Measurements from ENCODE around the gene ADRB2. TPM values are rescaled to one million over a fixed set of nuclear protein-coding genes. Genes with fewer than 3 reads are reported as not detected.

The ADRB2 gene
- total RNA-seq, 1 experiment from 2014 or later, result 0.26 TPM

DNA sequence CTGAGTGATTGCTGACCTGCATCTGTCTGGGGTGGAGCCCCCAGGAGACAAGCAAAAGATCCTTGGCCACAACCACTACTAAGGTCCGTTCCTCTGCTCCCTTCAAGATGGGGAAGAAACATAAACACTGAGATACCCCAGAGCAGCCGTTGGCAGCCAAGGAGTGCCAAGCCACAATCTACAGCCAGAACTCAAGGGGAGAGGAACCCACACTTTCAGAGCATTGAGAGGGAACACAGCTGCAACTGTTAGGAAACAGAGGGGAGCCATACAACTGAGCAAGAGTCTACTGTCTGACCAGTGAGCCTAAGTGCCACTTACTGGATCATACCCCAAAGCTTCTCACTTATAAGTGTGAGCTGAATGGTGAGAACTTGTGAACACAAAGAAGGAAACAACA is 44.6 kb upstream of the ADRB2 start:
- Histone ChIP-seq H2BK20ac (ENCODE audit: low read depth, low read length, poor library complexity, severe bottlenecking) (no peak overlapping the region), H3K4ac (ENCODE audit: low read depth, low read length) (no peak overlapping the region), H2BK120ac (ENCODE audit: low read depth, low read length, poor library complexity, severe bottlenecking) (no peak overlapping the region), H3K9ac (ENCODE audit: extremely low read depth, insufficient read length, low read length) (no peak overlapping the region), H3K79me2 (ENCODE audit: insufficient read depth, low read length) (no peaks in the 10 kb centered on the region), H2AK5ac (ENCODE audit: insufficient read length, low read length) (no peak overlapping the region), H3K79me1 (ENCODE audit: insufficient read depth, low read depth, low read length, poor library complexity, severe bottlenecking) (no peaks in the 10 kb centered on the region), H2AFZ (ENCODE audit: low read length) (no peak overlapping the region), H3K14ac (ENCODE audit: insufficient read depth, low read length) (no peak overlapping the region), H3K4me2 (ENCODE audit: insufficient read depth, insufficient read length, low read length) (no peak overlapping the region), H4K8ac (replicated peaks; ENCODE audit: insufficient read length, low read depth, low read length) (no peak overlapping the region), H2BK12ac (ENCODE audit: insufficient read length, low read depth, low read length) (no peak overlapping the region), H4K91ac (ENCODE audit: insufficient read length, low read depth, low read length) (no peak overlapping the region), H3K4me1 (ENCODE audit: insufficient read depth, low read length) (no peaks in the 10 kb centered on the region), H2BK5ac (ENCODE audit: insufficient read length, low read length) (no peak overlapping the region), H4K5ac (ENCODE audit: insufficient read length, low read depth, low read length) (no peak overlapping the region), H3K56ac (ENCODE audit: insufficient read length, low read depth, low read length) (no peak overlapping the region), H3K27ac (ENCODE audit: insufficient read length, low read depth, low read length) (no peak overlapping the region), H3K23me2 (ENCODE audit: insufficient read length, low read depth, low read length, poor library complexity, severe bottlenecking) (no peaks in the 10 kb centered on the region), H3K27me3 (ENCODE audit: insufficient read depth, low read length) (no peaks in the 10 kb centered on the region), H4K20me1 (ENCODE audit: control insufficient read depth, insufficient read depth, insufficient read length) (no peaks in the 10 kb centered on the region), H2BK15ac (ENCODE audit: low read depth, low read length) (no peak overlapping the region), H3K9me3 (ENCODE audit: control insufficient read depth, low read depth, low read length) (no peaks in the 10 kb centered on the region), H3T11ph (ENCODE audit: low read length) (no peak overlapping the region), H3K23ac (ENCODE audit: insufficient read length, low read depth, low read length) (no peak overlapping the region), H3K18ac (ENCODE audit: insufficient read length, low read depth, low read length) (no peak overlapping the region)
- Mint-ChIP-seq H3K36me3 (ENCODE audit: insufficient read depth in 1 of 3, low read depth in 3 of 3) (no peaks in the 10 kb centered on the region), H3K9me3 (no peaks in the 10 kb centered on the region), H3K27ac (0 out of 7 replicates have a peak overlapping the region, but pooled peaks of 1 of the 3 experiments have one; percentile 20), H3K4me1 (no peaks in the 10 kb centered on the region), H3K4me3 (no peak overlapping the region; a peak in 1 of 5 replicates), H3K27me3 (ENCODE audit: low read depth) (no peaks in the 10 kb centered on the region; the same call in 1 of the 2 replicates)
- WGBS (ENCODE audit: extremely low coverage, insufficient read length, low lambda C conversion rate), result no CpG with 5 or more reads among the region's 2 CpGs
- no peak for DNase-seq
- TF ChIP-seq, protein P1, sequence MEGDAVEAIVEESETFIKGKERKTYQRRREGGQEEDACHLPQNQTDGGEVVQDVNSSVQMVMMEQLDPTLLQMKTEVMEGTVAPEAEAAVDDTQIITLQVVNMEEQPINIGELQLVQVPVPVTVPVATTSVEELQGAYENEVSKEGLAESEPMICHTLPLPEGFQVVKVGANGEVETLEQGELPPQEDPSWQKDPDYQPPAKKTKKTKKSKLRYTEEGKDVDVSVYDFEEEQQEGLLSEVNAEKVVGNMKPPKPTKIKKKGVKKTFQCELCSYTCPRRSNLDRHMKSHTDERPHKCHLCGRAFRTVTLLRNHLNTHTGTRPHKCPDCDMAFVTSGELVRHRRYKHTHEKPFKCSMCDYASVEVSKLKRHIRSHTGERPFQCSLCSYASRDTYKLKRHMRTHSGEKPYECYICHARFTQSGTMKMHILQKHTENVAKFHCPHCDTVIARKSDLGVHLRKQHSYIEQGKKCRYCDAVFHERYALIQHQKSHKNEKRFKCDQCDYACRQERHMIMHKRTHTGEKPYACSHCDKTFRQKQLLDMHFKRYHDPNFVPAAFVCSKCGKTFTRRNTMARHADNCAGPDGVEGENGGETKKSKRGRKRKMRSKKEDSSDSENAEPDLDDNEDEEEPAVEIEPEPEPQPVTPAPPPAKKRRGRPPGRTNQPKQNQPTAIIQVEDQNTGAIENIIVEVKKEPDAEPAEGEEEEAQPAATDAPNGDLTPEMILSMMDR (conservative IDR thresholded peaks at IDR 0.05), result no peak

Measured in H9 (cell line).